Small intestine (tissue), 7 donors: Measurements from ENCODE around the gene TGM3. TPM values are rescaled to one million over a fixed set of nuclear protein-coding genes. Genes with fewer than 3 reads are reported as not detected.
A peak's percentile ranks its signal among the peaks of the same experiment; 100 is the strongest.

Source experiments
- DNase-seq, 2 donors: peaks; one replicate each; pipeline versions ENCODE4 v3.0.0 to v3.0.0-alpha.2; 2013
- FAIRE-seq: peaks from 2 replicates; lab custom pipeline; 2012; peaks lifted over from hg19 to GRCh38; lab: Jason Lieb, UNC
- H3K27ac ChIP-seq, 3 donors: one replicate each; pipeline ENCODE4 v1.5.1; 2013; ENCODE audit warnings: low read length in 2 of 3, mild to moderate bottlenecking in 2 of 3, control low read depth in 1 of 3, inconsistent platforms in 1 of 3, low read depth in 1 of 3, moderate library complexity in 1 of 3
- H3K27me3 ChIP-seq, 3 donors: one replicate each; pipeline ENCODE4 v1.6.1; 2013; ENCODE audit warnings: low read length in 3 of 3, inconsistent platforms in 1 of 3; ENCODE audit not compliant: control insufficient read depth in 3 of 3, insufficient read depth in 3 of 3
- H3K36me3 ChIP-seq, 3 donors: one replicate each; pipeline ENCODE4 v1.6.1; 2013; ENCODE audit warnings: low read length in 3 of 3, inconsistent platforms in 1 of 3, low read depth in 1 of 3, mild to moderate bottlenecking in 1 of 3, moderate library complexity in 1 of 3; ENCODE audit not compliant: control insufficient read depth in 3 of 3, insufficient read depth in 2 of 3
- H3K4me1 ChIP-seq, 3 donors: one replicate each; pipeline ENCODE4 v1.6.1; 2013; ENCODE audit warnings: low read length in 2 of 3, inconsistent platforms in 1 of 3, low read depth in 1 of 3, mild to moderate bottlenecking in 1 of 3, moderate library complexity in 1 of 3; ENCODE audit not compliant: control insufficient read depth in 3 of 3, insufficient read depth in 2 of 3
- H3K4me3 ChIP-seq, 3 donors: one replicate each; pipeline ENCODE4 v1.5.1; 2013; ENCODE audit warnings: low read length in 3 of 3, control low read depth in 1 of 3, inconsistent platforms in 1 of 3, low read depth in 1 of 3, mild to moderate bottlenecking in 1 of 3, moderate library complexity in 1 of 3
- H3K9me3 ChIP-seq, 2 donors: one replicate each; pipeline ENCODE4 v1.6.1; 2013; ENCODE audit warnings: low read depth in 1 of 2, low read length in 1 of 2; ENCODE audit not compliant: control insufficient read depth in 2 of 2, insufficient read depth in 1 of 2
- WGBS, 3 donors: extraction: QIAGEN DNeasy Blood & Tissue Kit; methylation state at CpG; one replicate each; pipeline ENCODE4 v1.1.7; 2013; 5-methylcytosine and 5-hydroxymethylcytosine counted together
- polyA plus RNA-seq, 4 donors: library from polyadenylated mRNA; stranded (reverse) in 3 of 4; unstranded in 1 of 4; fragments of 200-250 nt in 3 of 4; fragments of 120-200 nt in 1 of 4; gene quantifications; one replicate each; pipeline versions ENCODE4 v1.2.1 to v1.2.3, GENCODE V29; 2013
- donor health status: healthy with polysubstance abuse.
- donor health status: control.
- donor health status: control.
- donor health status: Bipolar disorder and iron deficiency.
- donor health status: healthy.

Gene TGM3
- polyA plus RNA-seq, 4 donors = 0.35 to 1.6 (median 0.87) TPM

DNA sequence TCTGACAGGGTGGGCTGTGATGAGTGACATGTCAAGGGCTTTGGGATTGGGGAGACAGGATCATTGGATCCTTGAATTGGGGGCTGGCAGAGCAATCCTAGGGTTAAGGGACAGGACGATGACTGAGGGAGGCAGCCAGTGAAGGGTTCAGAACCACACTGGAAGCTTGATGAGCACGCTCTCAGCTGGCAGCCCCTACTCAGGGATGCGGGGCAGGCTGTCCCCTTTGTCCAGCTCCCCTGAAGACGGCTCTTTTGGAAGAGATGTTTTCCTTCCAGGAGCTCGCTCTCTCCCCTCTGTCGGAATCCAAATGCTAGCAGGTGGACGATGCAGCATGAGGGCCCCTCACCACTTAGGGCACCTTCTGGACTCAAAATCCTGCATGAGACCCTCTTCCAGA, 8.4 kb downstream of the TGM3 start:
- WGBS, 3 donors = 71 to 80% (median 72%) methylated on average over 7 of the region's 7 CpGs
- Histone ChIP-seq H3K9me3 (no peaks in the 10 kb centered on the region), H3K4me3 (no peak overlapping the region), H3K4me1 (peaks cover 0 to 23% (median 0%) of the 10 kb centered on the region in 3 donors), H3K36me3 (no peaks in the 10 kb centered on the region), H3K27me3 (no peaks in the 10 kb centered on the region), H3K27ac (no peak overlapping the region)
- DNase-seq (no peak), FAIRE-seq (no peak)

DNA sequence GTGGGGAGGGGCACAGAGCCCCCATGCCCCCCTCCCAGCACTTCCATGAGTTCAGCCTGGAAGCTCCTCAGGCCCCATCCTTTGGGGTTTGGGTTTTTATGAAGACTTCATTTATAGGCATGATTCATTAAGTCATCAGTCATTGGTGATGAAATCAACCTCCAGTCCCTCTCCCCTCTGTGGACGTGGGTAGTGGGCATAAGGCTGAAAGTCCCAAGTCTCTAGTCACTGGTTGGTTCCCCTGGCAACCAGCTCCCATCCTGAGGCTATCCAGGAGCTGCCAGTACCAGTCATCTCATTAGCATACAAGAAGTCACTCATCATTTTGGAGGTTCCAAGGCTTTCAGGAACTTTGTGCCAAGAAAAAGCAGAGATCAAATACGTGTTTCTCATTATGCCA, 9.2 kb downstream of the TGM3 start:
- Histone ChIP-seq H3K27ac (no peak overlapping the region), H3K27me3 (no peaks in the 10 kb centered on the region), H3K4me1 (peaks cover 0 to 19% (median 0%) of the 10 kb centered on the region in 3 donors), H3K36me3 (no peaks in the 10 kb centered on the region), H3K4me3 (no peak overlapping the region), H3K9me3 (no peaks in the 10 kb centered on the region)
- FAIRE-seq (no peak), DNase-seq (no peak)
- 13 to 15% (median 15%) methylated on average over 2 of the region's 2 CpGs for WGBS, 3 donors

- H3K27ac ChIP-seq = no peak overlapping the region
- peaks cover 0 to 16% (median 0%) of the 10 kb centered on the region in 3 donors for H3K4me1 ChIP-seq
- H3K27me3 ChIP-seq = no peaks in the 10 kb centered on the region
- H3K9me3 ChIP-seq = no peaks in the 10 kb centered on the region
- DNase-seq (peak in 1 of 2 donors; percentile 6), FAIRE-seq (no peak)
- no peaks in the 10 kb centered on the region for H3K36me3 ChIP-seq
- 56 to 73% (median 58%) methylated on average over 9 of the region's 9 CpGs for WGBS, 3 donors
- no peak overlapping the region for H3K4me3 ChIP-seq
Observed at GRCh38 chr20:2305479-2305878, 9.7 kb downstream of the TGM3 start.

DNA sequence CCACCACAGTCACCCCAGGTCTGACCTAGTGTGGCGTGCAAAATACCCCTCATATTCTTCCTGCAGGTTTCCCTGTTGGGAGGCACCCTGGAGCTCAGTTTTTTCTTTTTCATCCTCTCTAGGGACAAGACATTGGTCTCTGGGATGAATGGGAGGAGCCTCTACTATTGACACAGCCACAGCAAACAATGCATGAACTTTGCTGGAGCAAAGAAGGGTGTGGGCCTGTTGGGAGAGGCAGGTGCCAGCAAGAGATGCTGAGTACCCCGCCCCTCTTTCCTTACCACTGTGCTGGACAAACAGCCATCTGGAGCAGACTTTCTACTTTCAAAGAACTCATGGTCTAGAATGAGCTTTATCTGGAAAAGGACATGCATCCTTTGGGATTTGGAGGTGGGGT, 10.1 kb downstream of the TGM3 start:
- WGBS, 3 donors = 23 to 55% (median 50%) methylated on average over 2 of the region's 2 CpGs
- Histone ChIP-seq H3K27me3 (no peaks in the 10 kb centered on the region), H3K27ac (no peak overlapping the region), H3K4me3 (no peak overlapping the region), H3K9me3 (no peaks in the 10 kb centered on the region), H3K4me1 (peaks cover 0 to 13% (median 0%) of the 10 kb centered on the region in 3 donors), H3K36me3 (no peaks in the 10 kb centered on the region)
- DNase-seq (peak; percentile 54 to 61), FAIRE-seq (no peak)

- no peak overlapping the region for H3K27ac ChIP-seq
- FAIRE-seq = no peak
- no peaks in the 10 kb centered on the region for H3K9me3 ChIP-seq
- no peaks in the 10 kb centered on the region for H3K27me3 ChIP-seq
- H3K4me1 ChIP-seq = peaks cover 0 to 5% (median 0%) of the 10 kb centered on the region in 3 donors
- 93 to 98% (median 97%) methylated on average over 4 of the region's 4 CpGs for WGBS, 3 donors
- no peak overlapping the region for H3K4me3 ChIP-seq
- DNase-seq = no peak
- no peaks in the 10 kb centered on the region for H3K36me3 ChIP-seq
Observed at GRCh38 chr20:2307136-2307535, 11.3 kb downstream of the TGM3 start.

DNA sequence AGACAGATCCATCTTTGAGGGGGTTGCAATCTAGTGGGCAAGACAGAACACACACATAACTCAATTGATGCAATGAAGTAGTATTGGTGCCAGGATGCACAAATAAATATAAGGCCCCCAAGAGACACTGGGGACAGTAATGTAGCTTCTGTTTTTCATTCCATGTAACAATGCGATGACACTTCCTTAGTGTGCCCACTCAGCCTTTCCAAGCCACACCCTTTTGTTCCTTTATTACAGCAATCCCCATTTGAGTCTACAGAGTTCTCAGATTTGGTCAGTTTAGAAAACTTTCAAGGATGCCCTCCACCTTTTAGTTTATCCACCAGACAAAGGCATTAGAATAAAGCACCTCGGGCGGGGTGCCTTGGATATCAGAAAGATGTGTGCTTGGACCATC, 15.5 kb downstream of the TGM3 start:
- Histone ChIP-seq H3K9me3 (no peaks in the 10 kb centered on the region), H3K4me3 (no peak overlapping the region), H3K27me3 (no peaks in the 10 kb centered on the region), H3K4me1 (peaks cover 0 to 2% (median 0%) of the 10 kb centered on the region in 3 donors), H3K36me3 (no peaks in the 10 kb centered on the region), H3K27ac (no peak overlapping the region)
- DNase-seq = no peak
- WGBS, 3 donors = 88 to 93% (median 92%) methylated on average over 3 of the region's 3 CpGs
- FAIRE-seq = no peak

DNA sequence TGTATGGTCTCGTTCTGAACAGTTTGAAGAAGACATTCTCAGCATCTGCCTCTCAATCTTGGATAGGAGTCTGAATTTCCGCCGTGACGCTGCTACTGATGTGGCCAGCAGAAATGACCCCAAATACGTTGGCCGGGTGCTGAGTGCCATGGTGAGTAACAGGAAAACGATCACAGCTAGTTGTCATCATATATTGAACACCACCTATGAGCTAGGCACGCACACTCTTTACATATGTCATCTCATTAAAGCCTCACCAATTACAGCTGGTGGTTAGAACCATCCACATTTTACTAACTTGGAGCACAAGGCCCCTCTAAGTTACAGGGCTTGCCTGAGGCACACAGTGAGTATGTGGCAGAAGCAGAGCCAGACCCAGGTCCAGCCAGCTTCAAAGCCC, 17.1 kb downstream of the TGM3 start:
- FAIRE-seq (no peak), DNase-seq (no peak)
- no peak overlapping the region for H3K4me3 ChIP-seq
- peaks cover 0 to 2% (median 0%) of the 10 kb centered on the region in 3 donors for H3K4me1 ChIP-seq
- H3K27me3 ChIP-seq = no peaks in the 10 kb centered on the region
- 89 to 94% (median 91%) methylated on average over 8 of the region's 8 CpGs for WGBS, 3 donors
- H3K36me3 ChIP-seq = no peaks in the 10 kb centered on the region
- no peaks in the 10 kb centered on the region for H3K9me3 ChIP-seq
- H3K27ac ChIP-seq = no peak overlapping the region

DNA sequence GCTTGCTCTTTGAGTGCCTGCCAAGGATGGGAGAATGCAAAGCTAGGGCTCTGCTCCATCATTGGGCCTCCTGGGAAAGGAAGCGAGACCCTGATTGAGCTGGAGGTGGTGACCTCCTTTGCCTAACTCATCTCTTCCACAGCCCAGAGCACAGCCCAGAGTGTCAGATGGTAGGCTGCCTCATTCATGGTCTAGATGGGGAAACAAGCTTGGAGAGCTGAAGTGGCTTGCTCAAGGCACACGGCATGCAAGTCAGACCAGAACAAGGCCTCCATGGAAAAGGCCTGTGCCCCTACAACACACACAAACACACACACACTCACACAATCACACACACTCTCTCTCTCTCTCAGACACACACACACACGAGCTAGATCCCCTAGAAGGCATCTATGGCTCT, 17.5 kb downstream of the TGM3 start:
- Histone ChIP-seq H3K36me3 (no peaks in the 10 kb centered on the region), H3K27ac (no peak overlapping the region), H3K27me3 (no peaks in the 10 kb centered on the region), H3K4me3 (no peak overlapping the region), H3K4me1 (peaks cover 0 to 2% (median 0%) of the 10 kb centered on the region in 3 donors), H3K9me3 (no peaks in the 10 kb centered on the region)
- WGBS, 3 donors = 80 to 88% (median 80%) methylated on average over 3 of the region's 3 CpGs
- FAIRE-seq (no peak), DNase-seq (no peak)
